GM12878 (cell line): ENCODE results near the gene GLS. TPM values are rescaled to one million over a fixed set of nuclear protein-coding genes. Genes with fewer than 3 reads are reported as not detected.
A peak's percentile ranks its signal among the peaks of the same experiment; 100 is the strongest.

Source experiments
- BRCA1 ChIP-seq: IDR thresholded peaks from 2 replicates; pipeline ENCODE4 v1.6.1; 2011; ENCODE audit warnings: low read depth, low read length, improper control_type of control experiment
- CREM ChIP-seq: IDR thresholded peaks from 2 replicates; pipeline ENCODE4 v1.6.1; 2014; ENCODE audit warnings: antibody characterized with exemption, low read depth
- ETV6 ChIP-seq, 2 experiments: fragments of 450-650 bp in 1 of 2; IDR thresholded peaks in 1 of 2; conservative IDR thresholded peaks in 1 of 2; 2 replicates each; pipeline ENCODE4 v1.6.1; 2014; ENCODE audit warnings: antibody characterized with exemption in 1 of 2, borderline replicate concordance in 1 of 2, low read depth in 1 of 2, mild to moderate bottlenecking in 1 of 2, moderate library complexity in 1 of 2
- IKZF2 ChIP-seq, 2 experiments: fragments of 450-650 bp; IDR thresholded peaks; 2 replicates each; pipeline ENCODE4 v1.6.1; 2017; ENCODE audit warnings: mild to moderate bottlenecking in 2 of 2, moderate library complexity in 2 of 2
- KAT2A ChIP-seq: conservative IDR thresholded peaks from 2 replicates; pipeline ENCODE4 v1.6.1; 2011; ENCODE audit warnings: low read depth, low read length; ENCODE audit not compliant: control insufficient read depth
- POLR2AphosphoS5 ChIP-seq: IDR thresholded peaks from 2 replicates; pipeline ENCODE4 v1.6.1; 2011; ENCODE audit warnings: mild to moderate bottlenecking, low read length, inconsistent platforms
- SP1 ChIP-seq: IDR thresholded peaks from one replicate; pipeline ENCODE4 v1.6.1; 2011; ENCODE audit warnings: low read depth, low read length
- ZBTB11 ChIP-seq: fragments of 450-650 bp; formaldehyde crosslinking; IDR thresholded peaks from 2 replicates; pipeline ENCODE4 v1.5.0; 2022; ENCODE audit warnings: mild to moderate bottlenecking, missing genetic modification characterization
- ZNF274 ChIP-seq: IDR thresholded peaks from one replicate; pipeline ENCODE4 v1.8.0; 2011; ENCODE audit not compliant: insufficient read length, insufficient read depth
- polyA plus RNA-seq, 11 experiments: library from polyadenylated mRNA; depleted of rRNA in 4 of 11; unstranded in 6 of 11; stranded (reverse) in 5 of 11; fragments of >200 nt; fragmentation: Nextera tagmentation in 4 of 11; fragmentation: Illumina TruSeq in 1 of 11; extraction: Ambion mirVana in 4 of 11; extraction: Trizol in 1 of 11; gene quantifications; 1 replicate in 1 of 11; 2 replicates in 10 of 11; pipeline versions ENCODE4 v1.2.1 to v1.2.3, GENCODE V29; 2011 to 2016; ENCODE audit warnings: inconsistent platforms in 2 of 11, missing spikeins in 2 of 11, low read depth in 1 of 11
- total RNA-seq, 4 experiments: library from RNA; depleted of rRNA in 3 of 4; stranded (reverse); fragments of >200 nt in 3 of 4; fragmentation: Illumina TruSeq in 1 of 4; extraction: Trizol in 1 of 4; gene quantifications; 2 replicates each; pipeline versions ENCODE4 v1.2.1 to v1.2.3, GENCODE V29; 2013 to 2021
- TF ChIP-seq, protein P1 (sequence below): fragments of 450-650 bp; IDR thresholded peaks from 2 replicates; pipeline ENCODE4 v1.6.1; 2018; ENCODE audit warnings: mild to moderate bottlenecking, low read depth, moderate library complexity; ENCODE audit not compliant: partially characterized antibody

Gene GLS
- total and polyA plus RNA-seq, 10 of the 15 experiments (the other 5 are each of a cell fraction or from before 2014, with no cell fraction given): 15.7 to 145 (median 70.8) TPM

DNA sequence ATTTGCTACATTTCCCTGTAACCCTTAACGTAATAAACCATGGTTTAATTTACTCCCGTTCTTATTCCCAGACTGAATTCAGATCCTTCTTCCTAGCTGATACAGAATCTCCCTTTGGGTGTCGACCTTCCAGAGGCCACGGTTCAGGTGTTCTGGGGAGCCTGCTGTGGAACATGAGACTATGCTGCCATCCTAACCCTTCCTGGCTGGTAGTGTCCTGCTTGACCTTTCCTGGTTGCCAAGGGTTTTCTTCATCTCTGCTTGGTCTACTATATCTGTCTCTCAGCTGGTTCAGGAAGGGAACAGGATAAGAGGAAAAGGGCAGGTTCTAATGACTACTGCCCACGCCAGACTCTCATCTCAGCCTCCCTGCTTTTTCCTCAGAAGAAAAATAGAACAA lies 96.9 kb downstream of the GLS start (continued):
- TF ChIP-seq ZNF274 (no peak), KAT2A (no peak), POLR2AphosphoS5 (peak; percentile 78), CREM (no peak), ETV6 (conservative IDR thresholded peaks at IDR 0.05 in 1 of 2, IDR thresholded peaks at IDR 0.05 in 1 of 2; ENCODE audit: borderline replicate concordance in 1 of 2, low read depth in 1 of 2) (no peak), SP1 (no peak), BRCA1 (no peak), IKZF2 (IDR thresholded peaks at IDR 0.05) (no peak), ZBTB11 (CRISPR knock-in tag) (no peak)
- TF ChIP-seq, protein P1, sequence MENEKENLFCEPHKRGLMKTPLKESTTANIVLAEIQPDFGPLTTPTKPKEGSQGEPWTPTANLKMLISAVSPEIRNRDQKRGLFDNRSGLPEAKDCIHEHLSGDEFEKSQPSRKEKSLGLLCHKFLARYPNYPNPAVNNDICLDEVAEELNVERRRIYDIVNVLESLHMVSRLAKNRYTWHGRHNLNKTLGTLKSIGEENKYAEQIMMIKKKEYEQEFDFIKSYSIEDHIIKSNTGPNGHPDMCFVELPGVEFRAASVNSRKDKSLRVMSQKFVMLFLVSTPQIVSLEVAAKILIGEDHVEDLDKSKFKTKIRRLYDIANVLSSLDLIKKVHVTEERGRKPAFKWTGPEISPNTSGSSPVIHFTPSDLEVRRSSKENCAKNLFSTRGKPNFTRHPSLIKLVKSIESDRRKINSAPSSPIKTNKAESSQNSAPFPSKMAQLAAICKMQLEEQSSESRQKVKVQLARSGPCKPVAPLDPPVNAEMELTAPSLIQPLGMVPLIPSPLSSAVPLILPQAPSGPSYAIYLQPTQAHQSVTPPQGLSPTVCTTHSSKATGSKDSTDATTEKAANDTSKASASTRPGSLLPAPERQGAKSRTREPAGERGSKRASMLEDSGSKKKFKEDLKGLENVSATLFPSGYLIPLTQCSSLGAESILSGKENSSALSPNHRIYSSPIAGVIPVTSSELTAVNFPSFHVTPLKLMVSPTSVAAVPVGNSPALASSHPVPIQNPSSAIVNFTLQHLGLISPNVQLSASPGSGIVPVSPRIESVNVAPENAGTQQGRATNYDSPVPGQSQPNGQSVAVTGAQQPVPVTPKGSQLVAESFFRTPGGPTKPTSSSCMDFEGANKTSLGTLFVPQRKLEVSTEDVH: no peak
